ENCODE measurements around the gene MCC.
"Not testable (repeated sequence)": the region's sequence is repeated elsewhere in the genome, so short reads cannot be mapped to it uniquely, and the experiment has no call there.

Gene MCC

DNA sequence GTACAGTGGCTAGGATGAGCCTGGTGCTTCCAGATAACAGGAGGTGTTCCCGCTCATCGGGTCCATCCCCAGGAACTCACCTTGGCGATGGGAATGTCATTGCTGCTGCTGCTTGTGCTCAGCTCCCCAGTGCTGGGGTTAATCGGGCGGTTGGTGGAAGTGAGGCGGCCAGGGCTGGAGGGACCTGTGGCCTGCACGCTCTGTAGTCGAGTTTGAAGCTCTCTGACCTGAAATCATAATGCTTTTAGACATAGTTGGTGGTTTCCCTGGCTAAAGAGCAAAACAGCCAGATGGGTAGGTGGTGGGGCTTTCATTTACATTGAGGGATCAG, 403.2 kb downstream of the MCC start:
- no peaks in the 10 kb centered on the region for H3K4me1 ChIP-seq (ENCODE audit: control insufficient read depth in 1 of 2, insufficient read depth in 2 of 2, low read length in 2 of 2)
- H3K27ac ChIP-seq (ENCODE audit: low read length), result no peak overlapping the region
- no peaks in the 10 kb centered on the region for H3K9me3 ChIP-seq (ENCODE audit: control insufficient read depth in 1 of 2, low read length in 2 of 2)
- H3K36me3 ChIP-seq (ENCODE audit: control insufficient read depth in 1 of 2, insufficient read depth in 2 of 2, low read length in 2 of 2), result peaks cover 0 to 9% of the 10 kb centered on the region in 2 donors
- H3K27me3 ChIP-seq (ENCODE audit: low read depth, low read length), result no peaks in the 10 kb centered on the region
- no peak overlapping the region for H3K4me3 ChIP-seq (ENCODE audit: low read depth in 1 of 2, low read length in 2 of 2)

DNA sequence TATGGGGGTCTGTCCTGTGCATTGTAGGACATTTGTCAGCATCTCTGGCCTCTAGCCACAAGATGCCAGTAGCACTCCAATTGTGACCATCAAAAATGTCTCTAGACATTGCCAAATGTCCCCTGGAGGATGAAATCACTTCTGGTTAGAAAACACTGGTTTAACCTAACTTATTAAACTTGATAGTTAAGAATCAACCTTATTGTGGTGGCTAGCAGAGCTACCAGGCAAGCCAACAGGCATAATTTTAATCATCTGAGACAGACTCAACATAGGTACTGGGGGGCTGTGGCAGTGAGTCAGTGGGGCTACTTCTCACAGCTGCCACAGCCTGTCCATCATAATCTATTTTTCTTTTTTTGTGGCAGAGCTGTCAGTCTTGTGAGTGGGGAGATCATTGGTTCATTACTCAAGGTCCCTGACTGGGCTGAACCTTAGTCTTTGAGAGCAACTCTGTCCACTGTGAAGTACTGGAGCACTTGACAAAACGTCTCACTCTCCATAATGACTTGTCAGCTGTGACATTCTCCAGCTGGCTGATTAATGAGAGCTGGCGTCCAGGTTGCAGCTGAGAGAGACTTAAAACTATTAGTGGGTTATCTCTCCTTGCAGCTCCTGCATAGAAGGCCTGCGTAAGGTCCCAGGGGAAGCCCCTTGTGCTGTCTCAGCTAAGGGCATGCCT, 403.7 kb downstream of the MCC start:
- Histone ChIP-seq H3K27ac (ENCODE audit: low read length) (no peak overlapping the region), H3K4me3 (ENCODE audit: low read depth in 1 of 2, low read length in 2 of 2) (no peak overlapping the region), H3K9me3 (ENCODE audit: control insufficient read depth in 1 of 2, low read length in 2 of 2) (no peaks in the 10 kb centered on the region), H3K36me3 (ENCODE audit: control insufficient read depth in 1 of 2, insufficient read depth in 2 of 2, low read length in 2 of 2) (peaks cover 0 to 9% of the 10 kb centered on the region in 2 donors), H3K4me1 (ENCODE audit: control insufficient read depth in 1 of 2, insufficient read depth in 2 of 2, low read length in 2 of 2) (no peaks in the 10 kb centered on the region), H3K27me3 (ENCODE audit: low read depth, low read length) (no peaks in the 10 kb centered on the region)

DNA sequence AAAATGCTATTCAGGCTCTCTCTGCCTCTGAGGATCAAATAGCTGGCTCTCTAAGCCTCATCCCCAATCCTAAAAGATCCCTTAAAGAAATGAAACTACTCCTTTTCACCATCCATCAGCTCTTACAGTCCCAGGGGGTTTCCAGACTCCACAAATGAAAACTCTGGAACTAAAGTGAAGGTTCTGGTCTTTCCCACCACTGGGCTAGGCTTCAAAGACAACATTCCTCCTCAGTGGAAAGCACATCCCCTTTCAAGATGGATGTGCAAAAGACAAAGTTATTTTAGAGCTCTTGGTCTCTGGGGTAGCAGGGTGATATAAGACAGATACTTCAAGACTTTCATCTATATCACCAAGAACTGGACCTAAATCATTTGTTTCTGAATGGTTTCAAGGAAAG, 404.8 kb downstream of the MCC start:
- Histone ChIP-seq H3K27me3 (ENCODE audit: low read depth, low read length) (no peaks in the 10 kb centered on the region), H3K9me3 (ENCODE audit: control insufficient read depth in 1 of 2, low read length in 2 of 2) (no peaks in the 10 kb centered on the region), H3K4me1 (ENCODE audit: control insufficient read depth in 1 of 2, insufficient read depth in 2 of 2, low read length in 2 of 2) (no peaks in the 10 kb centered on the region), H3K4me3 (ENCODE audit: low read depth in 1 of 2, low read length in 2 of 2) (no peak overlapping the region), H3K27ac (ENCODE audit: low read length) (no peak overlapping the region), H3K36me3 (ENCODE audit: control insufficient read depth in 1 of 2, insufficient read depth in 2 of 2, low read length in 2 of 2) (peaks cover 0 to 9% of the 10 kb centered on the region in 2 donors)

DNA sequence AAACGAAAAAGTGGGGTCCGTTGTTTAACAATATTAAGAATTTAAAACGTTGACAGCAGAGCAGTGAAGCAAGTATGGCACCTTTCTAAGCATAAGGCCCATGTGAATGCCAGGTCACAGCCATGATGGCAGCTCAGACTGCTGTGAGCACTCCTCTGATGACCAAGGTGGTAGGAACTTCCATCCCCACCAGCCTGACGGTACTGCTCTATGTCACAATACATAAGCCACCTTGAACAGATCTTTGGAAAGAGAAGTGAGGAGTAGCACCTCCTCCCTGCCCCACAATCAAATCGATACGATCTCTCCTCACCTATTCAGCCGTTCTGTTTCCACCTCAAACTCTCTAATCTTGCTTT, 405.7 kb downstream of the MCC start:
- no peaks in the 10 kb centered on the region for H3K4me1 ChIP-seq (ENCODE audit: control insufficient read depth in 1 of 2, insufficient read depth in 2 of 2, low read length in 2 of 2)
- H3K36me3 ChIP-seq (ENCODE audit: control insufficient read depth in 1 of 2, insufficient read depth in 2 of 2, low read length in 2 of 2), result peaks cover 0 to 9% of the 10 kb centered on the region in 2 donors
- no peaks in the 10 kb centered on the region for H3K9me3 ChIP-seq (ENCODE audit: control insufficient read depth in 1 of 2, low read length in 2 of 2)
- no peak overlapping the region for H3K4me3 ChIP-seq (ENCODE audit: low read depth in 1 of 2, low read length in 2 of 2)
- H3K27me3 ChIP-seq (ENCODE audit: low read depth, low read length), result no peaks in the 10 kb centered on the region
- no peak overlapping the region for H3K27ac ChIP-seq (ENCODE audit: low read length)

DNA sequence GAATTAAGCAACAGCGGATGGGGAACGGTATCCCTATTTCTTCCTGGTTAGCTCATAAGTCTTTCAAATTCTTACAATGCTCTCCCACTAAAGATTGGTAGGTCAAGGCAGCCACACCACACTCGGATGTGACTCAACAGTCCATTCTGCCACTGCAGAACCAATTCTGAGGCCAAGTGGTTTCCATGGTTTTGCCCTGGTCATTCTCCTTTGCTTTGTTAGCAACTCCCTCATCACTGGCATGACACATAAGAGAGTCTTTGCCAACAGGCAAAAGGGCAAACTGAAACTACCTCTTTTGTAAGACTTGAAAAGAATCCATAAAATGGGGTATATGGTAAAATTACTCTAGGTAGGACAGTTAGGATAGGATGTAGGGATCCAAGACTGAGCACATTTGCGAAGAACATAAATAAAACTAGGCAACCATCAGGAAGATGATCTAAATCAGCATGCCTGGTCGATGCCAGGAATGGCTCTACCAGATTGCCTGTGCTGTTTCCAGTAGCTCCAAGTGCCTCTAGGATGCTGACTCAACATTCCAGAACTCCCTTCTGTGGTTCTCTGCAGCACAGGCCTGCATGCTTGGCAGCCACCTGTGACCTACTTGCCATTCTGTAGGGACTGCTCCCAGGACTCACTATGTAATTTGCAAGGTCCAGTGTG, 406.2 kb downstream of the MCC start:
- H3K9me3 ChIP-seq (ENCODE audit: control insufficient read depth in 1 of 2, low read length in 2 of 2), result no peaks in the 10 kb centered on the region
- H3K4me1 ChIP-seq (ENCODE audit: control insufficient read depth in 1 of 2, insufficient read depth in 2 of 2, low read length in 2 of 2), result no peaks in the 10 kb centered on the region
- H3K36me3 ChIP-seq (ENCODE audit: control insufficient read depth in 1 of 2, insufficient read depth in 2 of 2, low read length in 2 of 2), result peaks cover 0 to 9% of the 10 kb centered on the region in 2 donors
- H3K27ac ChIP-seq (ENCODE audit: low read length), result no peak overlapping the region
- H3K27me3 ChIP-seq (ENCODE audit: low read depth, low read length), result no peaks in the 10 kb centered on the region
- H3K4me3 ChIP-seq (ENCODE audit: low read depth in 1 of 2, low read length in 2 of 2), result no peak overlapping the region

DNA sequence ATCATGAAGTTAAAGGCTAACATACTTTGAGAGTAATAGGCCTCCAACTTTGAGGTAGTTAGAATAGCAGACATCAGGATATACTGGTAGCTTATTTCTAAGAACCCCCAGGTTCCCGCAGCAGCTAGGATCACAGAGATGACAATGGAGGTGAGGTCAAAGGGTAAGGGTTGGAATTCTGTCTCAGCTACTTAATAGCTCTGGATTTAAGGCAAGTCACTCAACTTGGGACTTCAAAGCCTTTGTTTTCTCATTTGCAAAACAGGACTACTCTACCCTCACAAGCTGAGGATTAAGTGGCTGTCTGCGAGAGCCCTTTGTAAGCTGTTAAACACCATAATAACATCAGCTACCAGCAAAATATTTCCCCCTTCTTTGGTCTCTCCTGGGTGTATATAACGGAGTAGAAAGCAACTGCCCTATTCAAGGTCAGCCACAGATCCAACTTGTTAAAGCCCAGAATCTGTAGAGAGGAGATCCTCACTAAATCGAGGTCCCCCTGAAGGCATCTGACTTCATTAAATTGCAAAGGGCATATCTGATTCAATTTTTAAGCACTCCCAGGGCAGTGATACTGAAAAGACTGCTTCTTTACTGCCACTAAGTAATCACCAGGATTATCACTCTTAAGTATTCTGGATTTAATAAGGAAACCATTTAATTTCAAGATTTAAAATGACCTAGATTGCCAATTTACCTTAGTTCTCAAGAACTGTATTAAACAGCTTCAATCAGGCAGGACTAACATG, 407.0 kb downstream of the MCC start:
- H3K27ac ChIP-seq (ENCODE audit: low read length), result no peak overlapping the region

DNA sequence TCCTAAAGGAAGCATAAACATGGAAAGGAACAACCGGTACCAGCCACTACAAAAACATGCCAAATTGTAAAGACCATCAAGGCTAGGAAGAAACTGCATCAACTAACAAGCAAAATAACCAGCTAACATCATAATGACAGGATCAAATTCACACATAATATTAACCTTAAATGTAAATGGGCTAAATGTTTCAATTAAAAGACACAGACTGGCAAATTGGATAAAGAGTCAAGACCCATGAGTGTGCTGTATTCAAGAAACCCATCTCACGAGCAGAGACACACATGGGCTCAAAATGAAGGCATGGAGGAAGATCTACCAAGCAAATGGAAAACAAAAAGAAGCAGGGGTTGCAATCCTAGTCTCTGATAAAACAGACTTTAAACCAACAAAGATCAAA, 411.6 kb downstream of the MCC start:
- H3K9me3 ChIP-seq (ENCODE audit: control insufficient read depth in 1 of 2, low read length in 2 of 2); H3K27me3 ChIP-seq (ENCODE audit: low read depth, low read length); H3K27ac ChIP-seq (ENCODE audit: low read length); H3K36me3 ChIP-seq (ENCODE audit: control insufficient read depth in 1 of 2, insufficient read depth in 2 of 2, low read length in 2 of 2); H3K4me3 ChIP-seq (ENCODE audit: low read depth in 1 of 2, low read length in 2 of 2); H3K4me1 ChIP-seq (ENCODE audit: control insufficient read depth in 1 of 2, insufficient read depth in 2 of 2, low read length in 2 of 2): not testable (repeated sequence)

More for the DNA sequence above, 407.0 kb downstream of the MCC start:
- peaks cover 0 to 9% of the 10 kb centered on the region in 2 donors for H3K36me3 ChIP-seq (ENCODE audit: control insufficient read depth in 1 of 2, insufficient read depth in 2 of 2, low read length in 2 of 2)
- no peak overlapping the region for H3K4me3 ChIP-seq (ENCODE audit: low read depth in 1 of 2, low read length in 2 of 2)
- no peaks in the 10 kb centered on the region for H3K4me1 ChIP-seq (ENCODE audit: control insufficient read depth in 1 of 2, insufficient read depth in 2 of 2, low read length in 2 of 2)
- H3K9me3 ChIP-seq (ENCODE audit: control insufficient read depth in 1 of 2, low read length in 2 of 2), result no peaks in the 10 kb centered on the region
- no peaks in the 10 kb centered on the region for H3K27me3 ChIP-seq (ENCODE audit: low read depth, low read length)

DNA sequence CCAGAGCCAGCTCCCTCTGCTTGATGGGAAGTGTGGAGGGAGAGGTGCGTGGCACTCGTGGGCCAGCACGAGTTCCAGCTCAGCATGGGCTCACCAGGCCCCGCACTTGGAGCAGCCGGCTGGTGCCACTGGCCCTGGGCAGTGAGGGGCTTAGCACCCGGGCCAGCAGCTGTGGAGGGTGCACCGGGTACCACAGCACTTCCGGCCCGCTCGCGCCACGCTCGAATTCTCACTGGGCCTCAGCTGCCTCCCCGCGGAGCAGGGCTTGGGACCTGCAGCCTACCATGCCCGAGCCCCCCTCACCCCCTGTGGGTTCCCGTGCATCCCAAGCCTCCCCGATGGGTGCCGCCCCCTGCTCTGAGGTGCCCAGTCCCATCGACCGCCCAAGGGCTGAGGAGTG, 413.2 kb downstream of the MCC start:
- H3K27me3 ChIP-seq (ENCODE audit: low read depth, low read length), result no peaks in the 10 kb centered on the region
- no peaks in the 10 kb centered on the region for H3K9me3 ChIP-seq (ENCODE audit: control insufficient read depth in 1 of 2, low read length in 2 of 2)
- H3K4me3 ChIP-seq (ENCODE audit: low read depth in 1 of 2, low read length in 2 of 2), result no peak overlapping the region
- no peaks in the 10 kb centered on the region for H3K4me1 ChIP-seq (ENCODE audit: control insufficient read depth in 1 of 2, insufficient read depth in 2 of 2, low read length in 2 of 2)
- H3K27ac ChIP-seq (ENCODE audit: low read length), result no peak overlapping the region
- H3K36me3 ChIP-seq (ENCODE audit: control insufficient read depth in 1 of 2, insufficient read depth in 2 of 2, low read length in 2 of 2), result peaks cover 0 to 6% of the 10 kb centered on the region in 2 donors

DNA sequence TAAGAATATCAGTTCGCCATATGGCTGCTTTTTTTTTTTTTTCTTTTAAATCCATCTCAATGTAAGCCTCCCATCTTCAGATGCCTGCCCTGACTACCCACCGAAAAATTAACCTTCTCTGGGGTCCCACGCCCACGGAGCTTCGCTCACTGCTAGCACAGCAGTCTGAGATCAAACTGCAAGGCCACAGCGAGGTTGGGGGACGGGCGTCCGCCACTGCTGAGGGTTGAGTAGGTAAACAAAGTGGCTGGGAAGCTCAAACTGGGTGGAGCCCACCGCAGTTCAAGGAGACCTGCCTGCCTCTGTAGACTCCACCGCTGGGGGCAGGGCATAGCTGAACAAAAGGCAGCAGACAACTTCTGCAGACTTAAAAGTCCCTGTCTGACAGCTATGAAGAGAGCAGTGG, 414.6 kb downstream of the MCC start:
- H3K27ac ChIP-seq (ENCODE audit: low read length); H3K9me3 ChIP-seq (ENCODE audit: control insufficient read depth in 1 of 2, low read length in 2 of 2); H3K4me3 ChIP-seq (ENCODE audit: low read depth in 1 of 2, low read length in 2 of 2); H3K27me3 ChIP-seq (ENCODE audit: low read depth, low read length); H3K4me1 ChIP-seq (ENCODE audit: control insufficient read depth in 1 of 2, insufficient read depth in 2 of 2, low read length in 2 of 2); H3K36me3 ChIP-seq (ENCODE audit: control insufficient read depth in 1 of 2, insufficient read depth in 2 of 2, low read length in 2 of 2): not testable (repeated sequence)

DNA sequence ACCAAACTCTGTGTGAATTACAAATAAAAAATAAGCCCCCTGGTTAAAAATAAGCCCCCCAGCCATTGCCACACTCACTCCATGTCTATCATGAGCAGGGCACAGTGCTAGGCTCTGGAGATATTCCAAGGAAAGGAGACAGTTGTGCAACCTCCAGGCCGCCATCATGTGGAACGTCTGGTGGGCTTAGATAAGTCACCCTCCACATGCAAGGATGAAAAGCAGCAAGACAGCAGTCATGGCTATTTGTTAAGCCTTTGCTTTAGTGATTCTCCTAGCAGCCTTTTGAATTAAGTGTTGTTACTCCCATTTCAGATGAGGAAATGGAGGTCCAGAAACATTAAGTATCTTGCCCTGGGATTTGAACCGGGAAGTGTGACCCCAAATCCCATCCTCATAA, 416.9 kb downstream of the MCC start:
- Histone ChIP-seq H3K4me3 (ENCODE audit: low read depth in 1 of 2, low read length in 2 of 2) (no peak overlapping the region), H3K27me3 (ENCODE audit: low read depth, low read length) (no peaks in the 10 kb centered on the region), H3K9me3 (ENCODE audit: control insufficient read depth in 1 of 2, low read length in 2 of 2) (no peaks in the 10 kb centered on the region), H3K36me3 (ENCODE audit: control insufficient read depth in 1 of 2, insufficient read depth in 2 of 2, low read length in 2 of 2) (peaks cover 0 to 6% of the 10 kb centered on the region in 2 donors), H3K27ac (ENCODE audit: low read length) (no peak overlapping the region), H3K4me1 (ENCODE audit: control insufficient read depth in 1 of 2, insufficient read depth in 2 of 2, low read length in 2 of 2) (no peaks in the 10 kb centered on the region)

DNA sequence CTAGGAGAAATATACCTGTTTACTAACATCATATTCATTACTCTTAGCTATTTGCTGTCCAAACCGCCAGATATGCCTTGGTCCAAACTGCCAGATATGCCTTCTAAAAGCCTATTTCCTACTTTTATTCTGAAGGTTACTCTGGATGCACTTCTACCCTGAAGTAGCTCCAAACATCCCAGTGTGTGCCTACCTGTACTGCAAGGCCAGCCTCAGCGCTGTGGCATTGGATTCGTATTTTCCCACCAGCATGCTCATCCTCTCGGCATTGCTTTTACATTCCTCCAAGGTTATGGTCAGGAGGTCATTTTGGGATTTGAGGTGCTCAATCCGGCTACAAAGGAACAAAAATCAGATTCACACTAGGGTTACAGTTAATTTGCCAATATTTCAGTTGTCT, 417.4 kb downstream of the MCC start:
- H3K27ac ChIP-seq (ENCODE audit: low read length), result no peak overlapping the region
- H3K4me1 ChIP-seq (ENCODE audit: control insufficient read depth in 1 of 2, insufficient read depth in 2 of 2, low read length in 2 of 2), result no peaks in the 10 kb centered on the region
- no peak overlapping the region for H3K4me3 ChIP-seq (ENCODE audit: low read depth in 1 of 2, low read length in 2 of 2)
- peaks cover 0 to 6% of the 10 kb centered on the region in 2 donors for H3K36me3 ChIP-seq (ENCODE audit: control insufficient read depth in 1 of 2, insufficient read depth in 2 of 2, low read length in 2 of 2)
- no peaks in the 10 kb centered on the region for H3K9me3 ChIP-seq (ENCODE audit: control insufficient read depth in 1 of 2, low read length in 2 of 2)
- no peaks in the 10 kb centered on the region for H3K27me3 ChIP-seq (ENCODE audit: low read depth, low read length)
